ENCODE results near the gene ATOH8.
A peak's percentile ranks its signal among the peaks of the same experiment; 100 is the strongest.

ATOH8 gene

DNA sequence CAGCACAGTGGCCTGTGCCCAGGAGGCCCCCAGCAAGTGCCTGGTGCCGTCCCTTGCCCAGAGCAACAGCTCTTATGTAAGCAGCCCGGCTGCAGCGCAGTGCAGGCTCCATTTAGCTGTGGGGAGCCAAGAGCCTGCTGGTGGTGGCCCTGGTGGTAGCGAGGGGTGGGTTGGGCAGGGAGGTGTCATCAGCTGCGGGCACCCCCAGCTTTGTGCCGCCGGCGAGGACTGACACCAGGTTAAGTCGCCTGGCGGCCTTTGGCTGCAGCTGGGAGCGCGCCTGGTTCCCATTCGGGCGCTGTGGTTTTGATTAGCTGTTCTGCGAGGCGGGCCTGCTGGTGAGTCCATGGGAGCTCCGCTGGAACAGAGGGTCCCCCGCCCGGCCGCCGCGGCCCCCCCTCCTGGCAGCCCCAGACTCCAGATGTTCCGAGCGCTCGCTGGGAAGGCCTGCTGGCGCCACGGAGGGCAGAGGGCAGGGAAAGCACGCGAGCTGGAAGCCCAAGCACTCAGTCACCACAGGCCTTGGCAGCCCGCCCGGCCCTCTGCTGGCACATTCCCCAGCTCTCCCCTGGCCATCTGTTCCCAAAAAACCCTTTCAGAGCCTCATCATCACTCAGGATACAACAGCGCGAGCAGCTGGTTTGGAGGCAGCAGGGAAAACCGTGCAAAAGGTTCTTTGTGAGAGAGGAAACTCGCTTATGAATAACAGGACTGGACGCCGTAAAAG, 18.4 kb downstream of the ATOH8 start:
- peak; percentile 80 for DNase-seq

DNA sequence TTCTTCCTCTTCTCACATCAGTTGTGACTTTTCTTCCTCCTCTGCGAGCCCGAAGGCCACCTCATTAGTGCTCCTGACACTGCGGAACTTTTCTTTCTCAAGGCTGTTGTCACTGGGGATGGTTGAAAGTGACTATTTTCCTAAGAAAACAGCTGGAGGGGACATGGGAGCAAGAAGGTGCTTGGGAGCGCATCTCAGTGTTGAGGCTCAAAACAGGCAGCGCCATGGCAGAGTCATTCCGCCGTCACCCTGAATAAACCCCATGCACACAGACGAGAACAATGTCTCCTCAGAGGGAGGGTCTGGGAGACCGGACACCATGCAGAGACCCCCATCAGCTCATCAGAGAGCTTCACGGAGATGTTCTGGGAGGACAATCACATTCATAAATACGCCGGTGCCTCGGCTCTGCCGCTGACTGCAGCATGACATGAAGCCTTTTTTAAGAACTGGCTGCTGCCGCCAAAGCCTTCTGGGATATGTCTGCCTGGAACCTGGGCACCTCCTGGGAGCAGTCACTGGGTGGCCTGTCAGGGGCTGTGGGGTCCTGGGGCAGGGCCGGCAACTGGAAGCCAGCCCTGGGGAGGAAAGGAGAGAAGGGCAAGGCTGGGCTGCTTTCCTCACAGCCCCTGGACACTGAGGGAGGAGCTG, 19.2 kb downstream of the ATOH8 start:
- no peak for DNase-seq

- no peak for DNase-seq
These were observed 19.9 kb downstream of the ATOH8 start for GRCh38 chr2:85773692-85774091.

DNA sequence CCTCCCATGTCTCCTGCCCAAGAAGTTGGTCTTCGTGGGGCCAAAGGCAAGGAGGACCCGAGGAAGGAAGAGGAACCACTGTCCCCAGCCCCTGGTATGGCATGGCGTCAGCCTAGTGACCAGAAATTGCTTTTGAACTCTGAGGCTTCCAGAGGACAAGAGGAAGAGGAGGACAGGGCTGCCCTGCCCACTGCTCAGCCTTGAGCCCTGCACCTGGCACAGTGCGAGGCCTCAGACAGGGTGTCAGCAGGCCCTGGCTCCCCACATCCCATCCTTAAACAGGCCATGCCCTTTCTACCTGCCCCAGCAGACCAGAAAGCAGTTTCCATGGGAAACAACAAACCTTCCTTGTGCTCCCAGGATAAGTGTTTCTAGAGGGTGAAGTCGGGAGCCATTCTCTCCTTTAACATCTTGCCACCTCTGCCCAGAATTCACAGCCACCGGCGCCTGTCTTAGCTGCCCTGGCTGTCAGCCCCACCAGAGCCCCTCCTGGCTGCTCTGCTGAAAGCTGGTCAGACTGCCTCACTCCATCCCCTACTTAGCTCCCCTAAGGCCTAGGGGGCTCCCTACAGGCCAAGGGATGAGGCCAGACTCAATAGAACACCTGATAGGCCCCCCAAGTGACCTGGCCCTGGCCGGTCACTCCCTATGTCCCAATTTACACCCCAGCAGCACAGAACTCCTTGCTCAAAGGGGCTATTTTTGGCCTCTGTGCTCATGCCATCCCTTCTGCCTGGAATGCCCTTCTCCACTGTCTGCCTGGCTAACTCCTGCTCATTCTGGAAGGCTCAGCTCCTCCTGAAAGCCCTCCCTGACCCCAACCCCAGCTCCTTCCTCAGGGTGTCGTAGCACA, 20.6 kb downstream of the ATOH8 start:
- DNase-seq: no peak

- DNase-seq: no peak
These were observed 21.9 kb downstream of the ATOH8 start for GRCh38 chr2:85775406-85776381.

GRCh38 chr2:85776672-85777071, 22.9 kb downstream of the ATOH8 start:
- DNase-seq: no peak

DNA sequence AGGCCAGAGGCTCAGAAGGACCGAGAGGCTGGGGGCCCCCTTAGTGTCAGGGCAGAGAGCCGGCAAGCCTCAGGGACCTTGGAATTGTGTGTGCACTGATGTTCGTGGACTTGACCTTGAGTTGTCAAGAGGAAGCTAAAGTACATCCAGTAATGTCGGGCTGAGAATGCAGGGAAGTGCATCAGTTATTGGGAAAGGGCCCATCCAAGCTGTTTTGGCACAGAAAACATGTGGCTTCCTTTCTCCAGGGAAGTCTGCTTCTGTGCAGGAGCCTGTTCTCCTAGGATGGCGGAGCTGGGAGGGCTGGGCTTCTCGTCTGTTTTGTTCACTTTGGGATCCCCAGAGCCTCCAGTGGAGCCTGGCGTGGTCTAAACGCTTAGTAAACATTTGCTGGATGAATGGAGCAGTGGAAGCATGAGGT, 23.7 kb downstream of the ATOH8 start:
- no peak for DNase-seq

GRCh38 chr2:85778646-85779379, 25.0 kb downstream of the ATOH8 start:
- DNase-seq: no peak

GRCh38 chr2:85779641-85780315, 26.0 kb downstream of the ATOH8 start:
- no peak for DNase-seq

- no peak for DNase-seq
These were observed 26.7 kb downstream of the ATOH8 start for GRCh38 chr2:85780316-85781012.

- no peak for DNase-seq
These were observed 27.2 kb downstream of the ATOH8 start for GRCh38 chr2:85781013-85781332.

- DNase-seq: no peak
These were observed 30.0 kb downstream of the ATOH8 start for GRCh38 chr2:85783796-85784195.

- DNase-seq: no peak
These were observed 30.7 kb downstream of the ATOH8 start for GRCh38 chr2:85784474-85784986.

GRCh38 chr2:85785027-85785822, 31.4 kb downstream of the ATOH8 start:
- DNase-seq: no peak

DNA sequence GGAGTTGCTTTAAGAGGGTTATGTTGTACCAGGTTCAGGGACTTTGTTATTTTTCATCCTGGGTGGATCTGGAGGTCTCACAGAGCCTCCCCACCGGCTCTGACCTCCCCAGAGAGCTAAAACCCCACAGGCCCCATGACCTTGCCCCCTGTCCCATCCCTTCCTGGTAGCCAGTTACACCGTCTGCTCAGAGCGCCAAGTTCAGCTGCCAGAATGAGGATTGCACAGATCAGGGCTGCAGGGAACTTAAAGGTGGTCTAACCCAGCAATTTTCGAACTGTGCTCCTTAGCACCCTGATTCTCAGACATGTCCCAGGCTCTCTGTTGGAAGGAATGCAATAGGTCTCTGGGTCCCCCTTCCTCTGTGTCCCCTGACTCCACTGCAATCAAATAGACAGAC, 32.1 kb downstream of the ATOH8 start:
- no peak for DNase-seq

- DNase-seq: no peak
These were observed 32.7 kb downstream of the ATOH8 start for GRCh38 chr2:85786444-85786843.

DNA sequence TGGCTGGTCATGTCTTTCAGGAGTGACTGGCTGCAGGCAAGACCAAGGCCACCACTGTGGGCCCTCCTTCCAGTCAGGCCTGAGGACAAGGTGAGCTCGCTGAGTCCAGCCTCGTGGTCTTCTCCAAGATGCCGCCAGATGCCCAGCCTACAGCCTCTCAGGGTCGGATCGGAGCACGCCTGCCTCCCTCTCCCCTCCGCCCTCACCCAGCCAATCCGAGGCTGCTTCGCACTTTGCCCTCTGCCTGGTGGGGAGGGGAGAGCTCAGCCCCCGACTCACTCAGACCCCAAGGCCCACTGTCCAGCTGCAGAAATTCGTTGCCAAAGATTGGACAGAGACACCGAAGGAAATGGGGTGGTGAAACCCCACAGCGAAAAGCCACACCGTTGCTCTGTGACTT, 33.1 kb downstream of the ATOH8 start:
- DNase-seq: no peak

- no peak for DNase-seq
These were observed 33.6 kb downstream of the ATOH8 start for GRCh38 chr2:85787282-85787980.

- no peak for DNase-seq
These were observed 34.2 kb downstream of the ATOH8 start for GRCh38 chr2:85787981-85788340.
